ENCODE data around the gene IYD.
"Not testable (repeated sequence)": the region's sequence is repeated elsewhere in the genome, so short reads cannot be mapped to it uniquely, and the experiment has no call there.

IYD gene

DNA sequence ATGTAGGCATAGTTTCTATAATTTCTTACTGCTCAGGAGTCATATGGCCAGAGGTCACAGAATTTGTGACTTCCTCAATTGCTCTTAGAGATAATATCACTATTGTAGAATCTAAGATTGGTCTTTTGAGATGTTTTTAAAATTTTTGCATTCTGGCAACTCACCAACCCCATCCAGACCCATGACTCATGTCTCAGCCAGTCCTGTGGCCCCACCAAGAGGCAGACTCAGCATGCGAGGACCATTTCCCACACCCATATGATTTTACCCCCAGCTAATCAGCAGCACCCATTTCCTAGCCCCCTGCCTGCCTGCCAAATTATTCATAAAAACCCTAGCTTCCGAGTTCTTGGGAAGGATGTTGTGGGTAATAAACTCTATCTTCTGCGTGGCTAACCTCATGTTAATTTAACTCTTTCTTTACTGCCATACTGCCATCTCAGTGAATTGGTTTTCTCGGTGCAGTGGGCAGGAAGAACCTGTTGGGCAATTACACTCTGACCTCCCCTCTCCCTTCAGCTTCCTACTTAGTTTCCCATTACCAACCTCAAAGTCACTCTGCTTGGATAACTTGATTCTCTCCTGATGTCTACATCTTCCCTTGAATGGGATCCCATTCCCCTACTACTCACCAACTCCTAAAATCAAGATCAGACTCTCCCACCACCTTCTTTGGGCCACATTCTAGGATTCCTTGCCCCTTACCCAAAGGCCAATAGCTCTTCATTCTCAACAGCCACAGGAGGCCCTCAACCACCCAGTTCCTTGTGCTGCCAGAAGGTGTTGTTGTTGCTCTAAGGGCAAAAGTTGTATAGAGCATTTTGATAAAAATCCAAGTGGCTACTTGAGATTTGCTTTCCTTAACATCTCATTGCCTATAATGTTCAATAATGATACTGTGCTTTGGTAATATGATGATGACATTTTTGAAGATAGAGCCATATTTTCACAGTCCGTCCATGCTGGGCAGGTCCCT lies 16.2 kb upstream of the IYD start:
- no peak for DNase-seq (ENCODE audit: low read depth)

GRCh38 chr6:150353445-150353844 lies 15.4 kb upstream of the IYD start:
- no peak for DNase-seq (ENCODE audit: low read depth)

DNA sequence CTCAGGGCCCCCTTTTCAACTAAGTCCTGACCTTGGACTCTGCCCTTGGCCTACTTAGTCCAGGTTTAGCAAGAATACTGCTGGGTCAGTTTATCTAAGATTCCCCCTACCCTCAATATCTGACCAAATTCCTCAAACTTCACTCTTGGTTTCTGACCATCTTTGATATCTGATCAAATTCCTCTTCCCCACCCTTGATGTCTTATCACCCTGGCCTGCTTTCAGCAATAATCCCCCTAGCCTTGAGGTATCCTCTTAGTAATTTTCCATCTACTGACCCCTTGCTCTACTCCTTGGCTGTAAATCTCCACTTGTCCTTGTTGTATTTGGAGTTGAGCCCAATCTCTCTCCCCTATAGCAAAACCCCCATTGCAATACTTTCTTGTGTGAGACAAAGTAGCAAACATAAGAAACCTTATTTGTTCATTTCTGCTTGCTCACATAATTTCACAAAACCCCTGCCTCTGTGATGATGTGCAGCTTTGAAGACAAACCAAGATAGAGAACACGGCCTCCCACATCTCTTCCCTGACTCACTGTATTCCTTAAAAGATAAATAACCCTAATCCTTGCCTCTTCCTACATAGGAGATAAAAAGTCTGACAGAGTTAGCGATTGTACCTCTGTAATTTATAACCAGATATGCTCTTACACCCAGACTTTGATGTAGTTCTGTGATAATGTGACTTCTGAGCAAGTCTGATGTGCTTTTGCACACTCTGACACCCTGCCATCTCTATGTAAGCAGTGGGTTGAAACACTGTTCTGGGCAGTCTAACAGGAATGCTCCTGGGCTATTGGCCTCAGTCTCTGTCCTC lies 13.8 kb upstream of the IYD start:
- no peak for DNase-seq (ENCODE audit: low read depth)

GRCh38 chr6:150355932-150356331 lies 12.9 kb upstream of the IYD start:
- DNase-seq (ENCODE audit: low read depth), result no peak

DNA sequence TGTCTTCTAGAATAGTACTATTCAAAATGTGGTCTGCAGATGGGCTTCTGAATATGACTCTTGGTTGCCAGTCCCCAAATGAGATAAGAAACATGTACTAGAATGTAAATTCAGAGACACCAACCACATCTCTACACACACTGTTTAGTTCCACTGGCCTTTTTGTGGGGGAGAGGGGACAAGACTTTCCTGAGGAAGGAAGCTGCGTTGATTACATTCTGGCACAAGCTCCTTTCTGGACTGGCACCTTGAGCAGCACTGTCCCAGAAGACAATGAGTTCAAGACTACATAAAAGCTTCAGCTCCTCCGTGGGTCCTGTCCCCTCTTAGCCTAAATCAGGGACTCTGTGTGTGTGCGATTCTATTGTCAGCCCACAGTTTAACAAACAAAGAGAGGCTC lies 6.9 kb upstream of the IYD start:
- DNase-seq (ENCODE audit: low read depth), result no peak

DNA sequence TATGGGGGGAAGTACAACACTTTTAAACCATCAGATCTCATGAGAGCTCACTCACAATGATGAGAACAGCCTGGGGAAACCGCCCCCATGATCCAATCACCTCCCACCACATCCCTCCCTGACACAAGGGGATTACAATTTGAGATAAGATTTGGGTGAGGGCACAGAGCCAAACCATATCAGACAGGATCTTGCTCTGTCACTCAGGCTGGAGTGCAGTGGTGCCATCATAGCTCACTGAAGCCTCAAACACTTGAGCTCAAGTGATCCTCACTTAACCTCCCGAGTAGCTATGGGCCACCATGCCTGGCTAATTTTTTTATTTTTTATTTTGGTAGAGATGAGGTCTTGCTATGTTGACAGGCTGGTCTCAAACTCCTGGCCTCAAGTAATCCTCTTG lies 5.1 kb upstream of the IYD start:
- DNase-seq (ENCODE audit: low read depth), result no peak

DNA sequence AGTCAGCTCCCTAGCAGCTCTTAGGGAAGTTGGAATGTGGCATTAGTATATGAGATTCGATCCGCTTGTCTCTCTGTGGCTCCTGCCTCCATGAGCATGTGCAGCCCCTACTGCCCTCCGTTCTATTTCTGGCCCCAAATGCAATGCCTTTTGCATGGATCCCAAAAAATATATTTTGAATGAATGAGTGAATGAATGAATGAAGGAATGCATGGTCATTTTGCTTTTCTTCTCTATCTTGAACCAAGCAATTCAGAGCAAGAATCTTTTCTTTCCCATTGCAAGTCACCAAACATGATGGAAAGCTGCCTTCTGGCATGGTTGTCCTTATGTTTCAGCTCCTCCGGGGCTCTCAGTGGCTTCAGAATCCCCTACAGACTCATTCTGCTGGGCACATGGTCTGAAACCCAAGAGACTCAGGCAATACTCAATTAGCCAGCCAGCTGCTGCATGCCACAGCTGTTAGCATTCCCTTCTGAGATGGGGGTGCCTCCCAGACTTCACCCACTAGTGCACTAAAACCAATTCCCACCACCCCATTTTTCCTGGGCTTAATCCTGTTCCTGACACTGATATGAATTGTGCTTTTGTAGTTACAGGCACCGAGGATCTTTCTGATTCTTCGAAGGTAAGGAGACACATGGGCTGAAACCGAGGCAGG lies 2.6 kb upstream of the IYD start:
- DNase-seq (ENCODE audit: low read depth), result no peak

DNA sequence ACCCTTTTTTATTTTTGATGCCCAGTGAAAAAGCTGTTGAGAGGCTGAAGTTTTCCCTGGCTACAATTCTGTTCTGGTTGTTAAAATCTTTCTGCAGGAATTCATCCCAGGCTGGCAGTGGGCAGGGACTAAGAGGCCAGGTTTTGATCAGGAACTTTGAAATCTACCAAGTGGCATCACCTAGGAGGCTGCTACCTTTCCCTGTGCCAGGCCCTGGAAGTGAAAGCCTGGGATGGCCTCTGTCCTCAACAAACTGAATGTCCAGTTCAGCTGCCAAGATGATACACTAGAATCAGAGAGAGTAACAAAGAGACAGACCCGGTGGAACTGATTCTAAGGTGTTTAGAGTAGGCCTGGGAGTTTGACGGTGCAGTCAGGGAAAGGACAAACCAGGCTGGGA lies 596 bp downstream of the IYD start:
- DNase-seq (ENCODE audit: low read depth), result no peak

DNA sequence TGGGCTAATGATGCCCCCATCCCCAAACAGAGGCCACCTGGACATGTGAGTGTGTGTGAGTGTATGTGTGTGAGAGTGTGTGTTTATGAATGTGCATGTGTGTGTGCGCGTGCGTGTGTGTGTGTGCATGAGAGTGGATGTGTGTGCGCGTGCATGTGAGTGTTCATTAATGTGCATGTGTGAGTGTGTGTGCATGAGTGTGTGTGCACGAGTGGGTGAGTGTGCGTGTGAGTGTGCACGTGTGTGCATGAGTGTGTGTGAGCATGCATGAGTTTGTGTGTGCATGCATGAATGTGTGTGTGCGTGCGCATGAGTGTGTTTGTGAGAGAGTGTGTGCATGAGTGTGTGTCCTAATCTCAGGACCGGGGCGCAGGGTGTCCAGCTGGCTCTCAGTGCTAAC lies 1.3 kb downstream of the IYD start:
- no peak for DNase-seq (ENCODE audit: low read depth)

- no peak for DNase-seq (ENCODE audit: low read depth)
Observed at GRCh38 chr6:150371356-150371755, 2.5 kb downstream of the IYD start.

DNA sequence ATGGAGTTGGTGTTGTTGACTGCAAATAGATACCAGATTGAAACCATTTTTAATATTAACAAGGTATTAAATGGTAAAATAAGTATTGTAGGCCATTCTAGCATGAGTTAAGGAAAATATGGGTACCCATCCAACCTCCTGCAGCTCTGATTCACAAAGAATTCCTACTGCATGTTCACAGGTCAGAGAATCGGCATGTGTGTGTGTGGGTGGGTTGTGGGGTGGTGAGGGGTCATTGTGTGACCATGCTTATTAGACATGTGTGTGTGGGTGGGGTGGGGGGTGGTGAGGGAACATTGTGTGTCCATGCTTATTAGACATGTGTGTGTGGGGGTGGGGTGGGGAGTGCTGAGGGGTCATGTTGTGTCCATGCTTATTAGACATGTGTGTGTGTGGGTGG lies 3.2 kb downstream of the IYD start:
- DNase-seq (ENCODE audit: low read depth), result no peak

DNA sequence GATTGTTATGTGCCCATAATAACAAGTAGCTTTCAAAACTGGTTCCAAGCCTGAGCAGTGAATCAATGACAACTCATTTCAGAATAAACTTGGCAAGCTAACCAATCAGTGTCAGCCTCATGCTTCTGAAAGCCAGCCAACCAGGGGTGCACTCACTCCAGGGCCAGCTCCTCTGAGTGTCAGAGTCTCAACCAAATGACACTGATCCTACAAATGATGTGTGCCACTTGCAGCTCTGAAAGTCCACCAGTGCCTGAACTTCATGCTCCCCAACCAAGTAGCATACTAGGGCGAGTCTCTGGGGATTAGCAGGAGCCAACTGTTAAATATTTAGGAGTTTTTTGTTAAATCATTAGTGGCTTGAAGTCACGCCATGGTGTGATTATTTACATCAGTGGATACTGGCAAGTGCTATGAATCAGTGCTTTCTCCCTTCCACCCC lies 4.5 kb downstream of the IYD start:
- DNase-seq (ENCODE audit: low read depth), result no peak

DNA sequence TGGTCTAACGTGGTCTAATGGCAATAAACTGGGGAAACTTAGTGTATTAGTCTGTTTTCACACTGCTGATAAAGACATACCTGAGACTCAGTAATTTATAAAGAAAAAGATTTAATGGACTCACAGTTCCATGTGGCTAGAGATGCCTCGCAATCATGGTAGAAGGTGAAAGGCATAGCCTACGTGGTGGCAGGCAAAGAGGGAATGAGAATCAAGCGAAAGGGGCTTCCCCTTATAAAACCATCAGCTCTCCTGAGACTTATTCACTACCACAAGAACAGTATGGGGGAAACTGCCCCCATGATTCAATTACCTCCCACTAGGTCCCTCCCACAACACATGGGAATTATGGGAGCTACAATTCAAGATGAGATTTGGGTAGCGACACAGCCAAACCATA lies 5.5 kb downstream of the IYD start:
- not testable (repeated sequence) for DNase-seq (ENCODE audit: low read depth)

DNA sequence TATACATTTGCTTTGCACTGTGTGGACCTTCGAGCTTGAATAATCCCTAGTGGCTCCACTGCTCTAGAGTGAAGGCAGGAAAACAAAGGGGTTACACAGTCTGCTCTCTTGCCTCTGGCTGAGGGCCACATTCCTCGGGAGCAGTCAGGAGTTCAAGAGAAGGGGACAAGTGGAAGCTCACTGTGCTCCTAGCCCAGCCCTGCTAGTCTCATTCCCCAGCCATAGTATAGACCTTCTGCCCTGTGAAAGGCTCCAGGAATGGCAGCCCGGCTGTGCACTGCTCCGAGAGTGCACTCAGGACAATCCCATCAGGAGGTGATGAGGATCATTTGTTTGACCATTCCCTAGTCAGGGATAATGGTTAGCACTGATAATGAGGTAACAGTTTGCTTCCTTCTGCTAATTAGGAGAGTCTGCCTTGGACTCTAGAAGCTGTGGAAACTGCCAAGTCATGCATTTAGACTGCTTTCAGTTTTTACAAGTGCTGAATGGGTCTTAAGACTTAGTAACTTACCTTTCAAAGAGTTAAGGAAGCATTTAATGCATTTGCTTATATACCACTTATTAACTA lies 8.5 kb downstream of the IYD start:
- no peak for DNase-seq (ENCODE audit: low read depth)

GRCh38 chr6:150380256-150380655 lies 11.4 kb downstream of the IYD start:
- no peak for DNase-seq (ENCODE audit: low read depth)

- DNase-seq (ENCODE audit: low read depth), result no peak
Observed at GRCh38 chr6:150382171-150382570, 13.4 kb downstream of the IYD start.

DNA sequence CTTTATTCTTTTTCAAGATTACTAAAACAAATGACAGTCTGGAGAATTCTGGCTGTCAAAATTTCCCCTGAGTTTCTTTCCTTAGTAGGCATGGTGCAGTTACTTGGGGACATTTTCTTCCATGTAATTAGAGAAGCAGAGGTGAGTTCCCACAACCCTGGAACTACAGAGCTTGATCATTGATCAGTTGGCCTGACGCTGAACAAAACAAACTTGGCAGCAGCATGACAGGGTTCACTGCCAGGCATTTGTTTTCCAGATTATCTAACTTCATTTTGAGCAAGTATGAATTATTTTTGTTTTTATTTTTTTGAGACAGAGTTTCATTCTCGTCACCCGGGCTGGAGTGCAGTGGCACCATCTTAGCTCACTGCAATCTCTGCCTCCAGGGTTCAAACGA lies 22.6 kb downstream of the IYD start:
- DNase-seq (ENCODE audit: low read depth), result no peak

DNA sequence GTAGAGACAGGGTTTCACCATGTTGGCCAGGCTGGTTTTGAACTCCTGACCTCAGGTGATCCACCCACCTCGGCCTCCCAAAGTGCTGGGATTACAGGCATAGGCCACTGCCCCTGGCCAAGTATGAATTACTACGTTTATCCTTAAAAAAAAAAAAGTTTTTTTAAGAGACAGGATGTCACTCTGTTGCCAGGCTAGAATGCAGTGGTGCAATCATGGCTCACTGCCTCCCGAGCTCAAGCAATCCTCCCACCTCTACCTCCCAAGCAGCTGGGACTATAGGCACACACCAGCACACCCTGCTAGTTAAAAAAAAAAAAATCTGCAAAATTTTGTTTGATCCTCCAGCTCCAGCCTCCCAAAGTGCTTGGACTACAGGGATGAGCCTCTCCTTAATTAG lies 23.1 kb downstream of the IYD start:
- no peak for DNase-seq (ENCODE audit: low read depth)

- no peak for DNase-seq (ENCODE audit: low read depth)
Observed at GRCh38 chr6:150392452-150393220, 23.8 kb downstream of the IYD start.

DNA sequence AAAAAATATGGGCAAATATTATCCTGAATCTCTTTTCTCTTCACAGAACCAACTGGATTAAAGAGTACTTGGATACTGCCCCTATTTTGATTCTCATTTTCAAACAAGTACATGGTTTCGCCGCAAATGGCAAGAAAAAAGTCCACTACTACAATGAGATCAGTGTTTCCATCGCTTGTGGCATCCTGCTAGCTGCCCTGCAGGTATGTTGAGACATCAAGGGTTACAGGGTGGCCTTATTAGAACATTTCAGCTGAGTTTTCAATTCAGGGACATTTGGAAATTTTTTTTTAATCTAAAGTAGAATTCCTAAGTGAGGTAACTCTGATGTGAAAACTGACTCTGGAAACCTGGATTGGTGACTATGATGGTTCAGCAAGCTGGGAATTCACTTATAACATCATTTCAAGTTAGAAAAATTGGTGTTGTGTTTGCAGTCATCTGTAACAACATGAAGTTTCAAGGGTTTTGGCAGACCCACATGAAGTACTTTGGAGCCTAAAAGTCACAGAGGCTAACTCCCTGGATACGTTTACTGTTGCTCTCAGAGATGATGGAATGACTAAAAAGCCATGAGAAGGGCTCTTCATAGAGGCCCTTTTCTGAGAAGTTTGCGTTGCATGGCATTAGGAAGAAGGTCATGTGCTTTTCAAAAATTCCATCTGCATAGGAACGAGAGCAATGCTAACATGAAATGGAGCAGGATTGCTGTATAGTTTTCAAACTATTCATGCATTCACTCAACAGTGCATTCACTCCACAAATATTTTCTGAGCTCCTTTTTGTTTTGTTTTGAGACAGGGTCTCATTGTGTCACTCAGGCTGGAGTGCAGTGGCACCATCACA lies 25.5 kb downstream of the IYD start:
- DNase-seq (ENCODE audit: low read depth), result no peak

DNA sequence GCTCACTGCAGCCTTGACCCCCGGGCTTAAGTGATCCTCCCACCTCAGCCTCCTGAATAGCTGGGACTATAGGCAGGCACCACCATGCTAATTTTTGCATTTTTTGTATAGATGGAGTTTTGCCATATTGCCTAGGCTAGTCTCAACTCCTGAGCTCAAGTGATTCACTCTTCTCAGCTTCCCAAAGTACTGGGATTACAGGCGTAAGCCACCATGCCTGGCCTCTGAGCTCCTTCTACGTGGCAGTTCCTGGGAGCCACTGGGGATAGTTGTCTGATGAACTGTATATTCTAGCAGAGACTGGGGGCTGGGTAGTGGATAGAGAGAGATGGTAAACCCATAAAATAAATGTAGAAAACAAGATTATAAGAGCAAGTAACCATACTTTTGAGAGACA lies 26.1 kb downstream of the IYD start:
- no peak for DNase-seq (ENCODE audit: low read depth)
